Vagina (tissue), 2 donors: ENCODE results near the gene SNX32.

ENCODE experiments used
- CTCF ChIP-seq, 3 experiments: fragments of 450-650 bp in 2 of 3; fragments of 200-600 bp in 1 of 3; sonication (generic) in 1 of 3; IDR thresholded peaks; one replicate each; pipeline ENCODE4 v1.5.1; 2017 to 2019; ENCODE audit warnings: antibody characterized with exemption in 3 of 3, mild to moderate bottlenecking in 2 of 3, moderate library complexity in 2 of 3
- POLR2A ChIP-seq, 2 donors: fragments of 450-650 bp; IDR thresholded peaks; one replicate each; pipeline ENCODE4 v1.6.1; 2017; ENCODE audit warnings: antibody characterized with exemption in 2 of 2, mild to moderate bottlenecking in 2 of 2, moderate library complexity in 2 of 2

DNA sequence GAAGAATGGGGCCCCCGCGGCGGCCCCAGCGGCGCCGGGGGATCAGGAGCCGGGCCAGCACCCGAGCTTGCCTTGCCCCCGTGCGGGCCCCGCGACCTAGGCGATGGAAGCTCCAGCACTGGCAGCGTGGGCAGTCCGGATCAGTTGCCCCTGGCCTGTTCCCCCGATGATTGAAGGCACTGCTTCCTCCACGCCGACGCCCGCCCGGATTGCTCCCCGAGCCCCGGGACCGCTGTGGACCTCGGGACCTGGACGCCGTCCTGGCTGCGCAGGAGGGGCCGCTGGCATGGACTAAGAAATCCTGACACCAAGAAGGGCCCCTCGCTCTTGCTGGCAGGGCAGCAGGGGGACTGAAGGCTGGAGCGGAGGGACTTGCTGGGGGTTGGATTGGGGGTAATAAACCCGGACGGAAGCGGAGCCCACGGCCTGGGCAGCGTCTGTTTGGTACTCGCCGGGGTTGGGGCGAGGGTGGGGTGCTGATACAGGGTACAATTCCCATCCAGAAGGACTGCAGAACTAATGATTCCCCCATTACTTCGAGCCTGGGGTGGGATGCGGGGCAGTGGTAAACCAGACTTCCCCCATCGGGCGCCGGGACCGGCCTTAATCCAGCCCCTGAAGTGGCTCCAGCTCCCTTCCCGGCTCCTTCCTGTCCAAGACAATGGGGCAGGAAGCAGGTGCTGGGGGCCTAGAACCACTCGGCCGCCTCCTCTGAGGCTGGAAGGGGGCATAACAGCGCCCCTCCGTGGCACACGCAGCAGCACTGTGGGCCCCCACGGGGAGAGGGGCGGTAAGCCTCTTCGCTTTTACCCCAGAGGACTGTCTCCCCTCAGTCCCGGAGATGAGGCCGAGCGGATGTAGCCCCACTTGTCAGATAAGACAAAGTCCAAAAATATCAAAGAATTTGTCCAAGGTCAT lies 57.7 kb downstream of the SNX32 start:
- TF ChIP-seq POLR2A (IDR thresholded peaks at IDR 0.05) (no peak), CTCF (IDR thresholded peaks at IDR 0.05) (no peak)
